HG03097 (cell line): Measurements from ENCODE around the gene SPEM3.
"Not testable (repeated sequence)": the region's sequence is repeated elsewhere in the genome, so short reads cannot be mapped to it uniquely, and the experiment has no call there.

Experiments
- ATAC-seq: cut with Tn5 transposase; IDR thresholded peaks from one replicate; pipeline ENCODE4 v1.9.1; 2021; ENCODE audit not compliant: unreplicated experiment, low FRiP score

Gene SPEM3

DNA sequence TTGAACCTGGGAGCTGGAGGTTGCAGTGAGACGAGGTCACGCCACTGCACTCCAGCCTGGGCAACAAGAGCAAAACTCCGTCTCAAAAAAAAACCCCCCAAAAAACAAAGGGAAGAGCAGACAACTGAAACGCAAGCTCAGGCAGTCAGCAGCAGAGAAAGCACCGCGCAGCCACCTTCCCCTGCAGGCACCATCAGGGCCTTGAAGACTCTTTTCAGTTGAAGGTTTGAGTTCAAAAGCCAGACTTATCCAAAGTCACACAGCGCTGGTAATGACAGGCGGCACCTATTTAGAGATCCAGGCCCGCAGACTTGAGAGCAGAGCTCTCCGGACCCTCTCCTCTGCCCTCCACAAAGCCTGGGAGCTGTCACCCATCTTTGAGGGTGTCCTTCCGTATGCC, 39.6 kb downstream of the SPEM3 start:
- ATAC-seq = no peak

DNA sequence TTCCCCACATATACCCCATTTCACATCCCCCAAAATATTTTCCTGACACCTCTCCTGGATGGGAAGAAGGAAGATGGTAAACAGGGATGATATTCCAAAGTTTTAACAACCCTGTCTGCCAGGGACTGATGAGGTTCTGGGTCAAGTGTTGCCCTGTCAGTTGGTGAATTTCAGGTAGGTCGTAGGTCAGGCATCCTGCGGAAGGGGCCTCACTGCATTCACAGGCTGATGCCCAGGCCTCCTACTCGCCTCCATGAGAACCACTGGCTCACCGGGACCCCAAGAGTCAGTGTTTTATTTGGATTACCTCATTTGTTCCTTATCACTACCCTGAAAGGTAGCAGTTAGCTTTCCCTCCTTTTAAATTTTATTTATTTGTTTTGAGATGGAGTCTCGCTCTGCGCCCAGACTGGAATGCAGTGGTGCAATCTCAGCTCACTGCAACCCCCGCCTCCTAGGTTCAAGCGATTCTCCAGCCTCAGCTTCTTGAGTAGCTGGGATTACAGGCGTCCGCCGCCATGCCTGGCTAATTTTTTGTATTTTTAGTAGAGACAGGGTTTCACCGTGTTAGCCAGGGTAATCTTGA, 40.2 kb downstream of the SPEM3 start:
- ATAC-seq = no peak

DNA sequence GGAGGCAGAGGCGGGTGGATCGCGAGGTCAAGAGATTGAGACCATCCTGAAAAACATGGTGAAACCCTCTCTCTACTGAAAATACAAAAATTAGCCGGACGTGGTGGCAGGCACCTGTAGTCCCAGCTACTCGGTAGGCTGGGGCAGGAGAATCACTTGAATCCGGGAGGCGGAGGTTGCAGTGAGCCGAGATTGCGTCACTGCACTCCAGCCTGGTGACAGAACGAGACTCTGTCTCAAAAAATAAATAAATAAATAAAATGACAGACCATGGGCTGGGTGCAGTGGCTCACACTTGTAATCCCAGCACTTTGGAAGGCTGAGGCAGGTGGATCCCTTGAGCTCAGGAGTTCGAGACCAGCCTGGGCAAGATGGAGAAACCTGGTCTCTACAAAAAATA, 41.2 kb downstream of the SPEM3 start:
- not testable (repeated sequence) for ATAC-seq

DNA sequence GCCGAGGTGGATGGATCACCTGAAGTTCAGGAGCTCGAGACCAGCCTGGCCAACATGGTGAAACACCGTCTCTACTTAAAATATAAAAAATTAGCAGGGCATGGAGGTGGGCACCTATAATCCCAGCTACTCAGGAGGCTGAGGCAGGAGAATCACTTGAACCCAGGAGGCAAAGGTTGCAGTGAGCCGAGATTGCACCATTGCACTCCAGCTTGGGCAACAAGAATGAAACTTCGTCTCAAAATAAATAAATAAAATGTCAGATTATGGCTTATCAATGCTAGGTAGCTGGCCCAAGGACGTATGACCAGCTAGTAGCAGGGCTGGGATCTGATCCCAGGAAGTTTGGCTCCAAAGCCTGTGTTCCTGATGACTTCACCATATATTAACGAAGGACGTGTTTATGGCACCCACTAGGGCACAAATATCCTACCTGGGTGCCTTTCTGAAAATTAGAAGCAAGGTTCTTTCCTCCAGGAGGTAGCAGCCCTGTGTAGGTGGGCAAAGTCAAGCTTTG, 41.9 kb downstream of the SPEM3 start:
- ATAC-seq = not testable (repeated sequence)

DNA sequence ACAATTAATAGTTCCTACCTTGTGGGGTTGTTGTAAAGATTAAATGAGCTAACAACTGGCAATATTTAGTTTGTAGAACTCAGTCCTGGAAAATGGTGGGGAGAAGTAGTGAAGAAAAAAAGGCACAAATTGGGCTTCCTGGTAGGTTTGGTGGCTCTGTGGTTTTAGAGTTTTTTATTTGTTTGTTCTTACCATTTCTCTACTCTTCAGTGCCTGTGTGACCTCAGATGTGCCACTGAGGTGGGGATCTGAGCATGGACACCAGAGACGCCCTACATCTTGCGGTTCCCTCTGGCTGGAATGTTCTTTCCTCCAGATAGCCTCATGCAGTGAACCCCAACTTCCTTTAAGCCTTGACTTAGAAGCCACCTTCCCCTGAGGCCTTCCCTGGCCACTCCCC, 43.1 kb downstream of the SPEM3 start:
- ATAC-seq = no peak

DNA sequence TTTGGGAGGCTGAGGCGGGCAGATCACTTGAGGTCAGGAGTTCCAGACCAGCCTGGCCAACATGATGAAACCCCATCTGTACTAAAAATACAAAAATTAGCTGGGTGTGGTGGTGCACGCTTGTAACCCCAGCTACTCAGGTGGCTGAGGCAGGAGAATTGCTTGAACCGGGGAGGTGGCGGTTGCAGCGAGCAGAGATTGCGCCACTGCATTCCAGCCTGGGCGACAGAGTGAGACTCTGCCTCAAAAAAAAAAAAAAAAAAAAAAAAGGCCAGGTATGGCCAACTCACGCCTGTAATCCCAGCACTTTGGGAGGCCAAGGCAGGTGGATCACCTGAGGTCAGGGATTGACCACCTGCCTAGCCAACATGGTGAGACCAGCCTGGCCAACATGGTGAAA, 46.1 kb downstream of the SPEM3 start:
- not testable (repeated sequence) for ATAC-seq

DNA sequence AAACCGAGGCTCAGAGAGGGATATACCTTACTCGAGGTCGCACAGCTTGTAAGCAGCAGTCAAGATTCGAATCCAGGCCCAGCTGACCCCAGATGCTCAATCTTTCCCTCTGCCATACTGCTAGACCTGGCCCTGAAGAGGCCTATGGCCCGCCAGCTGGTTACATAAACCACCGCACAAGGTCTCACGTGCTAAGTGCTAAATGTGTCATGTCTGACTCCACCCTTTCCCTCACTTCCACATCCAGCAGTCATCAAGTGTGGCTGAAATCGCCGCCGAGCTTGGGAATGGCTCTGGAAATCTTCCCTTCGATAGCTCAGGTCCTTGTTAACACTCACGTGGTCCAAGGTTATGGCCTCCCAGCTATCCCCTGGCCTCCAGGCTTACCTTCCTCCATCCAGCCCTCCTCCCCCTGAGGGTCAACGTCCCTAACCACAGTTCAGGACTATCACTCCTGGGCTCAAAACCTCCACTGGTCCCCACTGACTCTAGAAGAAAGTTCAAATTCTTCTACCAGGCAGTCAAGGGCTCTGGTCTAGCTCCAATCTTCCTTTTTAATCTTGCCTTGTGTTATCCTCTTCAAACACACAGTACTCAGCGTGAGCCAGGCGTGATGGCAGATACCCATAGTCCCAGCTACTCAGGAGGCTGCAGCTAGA, 47.2 kb downstream of the SPEM3 start:
- no peak for ATAC-seq

DNA sequence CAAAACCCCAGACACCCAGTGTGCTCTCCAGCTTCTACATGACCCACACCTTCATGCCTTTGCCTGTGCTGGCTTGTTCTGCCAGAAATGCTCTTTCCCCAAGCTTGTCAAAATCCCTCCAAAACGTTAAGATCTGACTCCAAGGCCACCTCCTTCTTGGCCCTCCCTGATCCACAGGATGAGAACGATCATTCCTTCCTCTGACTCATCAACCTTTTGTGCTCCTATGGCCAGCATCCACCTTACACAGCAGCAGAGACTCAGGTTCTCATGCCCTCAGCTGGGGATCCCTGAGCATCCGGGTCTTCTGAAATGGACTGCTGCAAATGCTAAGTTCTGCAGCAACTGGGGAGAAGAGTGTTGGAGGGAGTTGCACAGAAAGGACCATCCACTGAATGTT, 47.8 kb downstream of the SPEM3 start:
- no peak for ATAC-seq

DNA sequence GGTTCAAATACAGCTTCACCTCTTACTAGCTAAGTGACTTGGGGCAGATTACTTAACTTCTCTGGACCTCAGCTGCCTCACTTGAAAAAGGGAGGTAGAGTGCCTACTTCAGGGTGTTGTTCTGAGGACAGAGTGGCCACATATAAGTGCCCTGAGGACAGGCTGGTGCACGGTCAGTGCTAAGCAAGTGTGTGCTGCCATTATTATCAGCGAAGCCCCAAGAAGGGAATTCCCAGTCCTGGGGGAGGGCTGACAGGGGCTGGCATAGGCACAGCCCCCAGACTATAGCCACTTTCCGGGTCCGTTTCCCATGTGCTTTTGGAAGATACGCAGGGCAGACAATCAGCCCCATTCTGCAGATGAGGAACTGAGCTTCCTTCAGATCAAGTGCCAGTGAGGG, 48.3 kb downstream of the SPEM3 start:
- ATAC-seq = no peak

DNA sequence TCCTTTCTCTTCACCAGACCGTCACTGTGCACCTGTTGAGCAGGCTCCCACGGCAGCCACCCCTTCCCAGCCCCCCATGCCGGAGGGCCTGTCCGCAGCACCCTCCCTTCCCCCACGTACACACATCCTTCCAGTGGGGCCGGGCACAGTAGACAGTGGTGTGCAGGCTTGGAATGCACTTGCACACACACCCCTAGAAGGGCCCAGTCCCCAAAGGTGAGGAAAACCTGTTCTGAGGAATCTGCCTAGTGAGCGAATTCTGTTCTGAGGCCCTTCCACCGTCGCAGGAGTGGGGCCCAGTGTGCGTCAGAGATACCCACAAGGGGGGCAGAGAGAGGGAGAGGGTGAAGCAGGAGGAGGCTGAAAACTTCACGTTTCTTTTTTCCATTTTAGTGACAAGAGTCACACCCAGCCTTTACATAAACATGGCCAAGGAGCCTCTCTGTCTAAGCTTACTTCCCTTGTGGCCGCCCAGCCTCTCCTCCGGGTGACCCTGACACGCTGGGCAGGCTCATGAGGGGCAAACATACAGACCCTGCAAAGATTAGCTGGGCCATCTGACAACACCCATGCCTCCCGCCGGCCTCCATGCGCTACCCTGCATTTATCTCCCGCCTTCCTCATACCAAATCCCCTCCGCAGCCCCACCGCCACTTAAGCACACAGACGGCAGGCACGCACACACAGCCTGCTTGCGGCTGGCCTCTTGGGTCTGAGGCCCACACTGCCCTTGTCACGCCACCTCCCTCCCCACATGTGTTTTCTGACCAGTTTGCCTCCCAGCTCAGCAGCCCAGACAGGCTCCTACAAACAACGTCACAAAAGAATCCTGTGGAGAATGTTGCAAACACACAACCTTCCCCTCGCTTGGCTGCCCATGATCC, 49.0 kb downstream of the SPEM3 start:
- ATAC-seq = no peak

DNA sequence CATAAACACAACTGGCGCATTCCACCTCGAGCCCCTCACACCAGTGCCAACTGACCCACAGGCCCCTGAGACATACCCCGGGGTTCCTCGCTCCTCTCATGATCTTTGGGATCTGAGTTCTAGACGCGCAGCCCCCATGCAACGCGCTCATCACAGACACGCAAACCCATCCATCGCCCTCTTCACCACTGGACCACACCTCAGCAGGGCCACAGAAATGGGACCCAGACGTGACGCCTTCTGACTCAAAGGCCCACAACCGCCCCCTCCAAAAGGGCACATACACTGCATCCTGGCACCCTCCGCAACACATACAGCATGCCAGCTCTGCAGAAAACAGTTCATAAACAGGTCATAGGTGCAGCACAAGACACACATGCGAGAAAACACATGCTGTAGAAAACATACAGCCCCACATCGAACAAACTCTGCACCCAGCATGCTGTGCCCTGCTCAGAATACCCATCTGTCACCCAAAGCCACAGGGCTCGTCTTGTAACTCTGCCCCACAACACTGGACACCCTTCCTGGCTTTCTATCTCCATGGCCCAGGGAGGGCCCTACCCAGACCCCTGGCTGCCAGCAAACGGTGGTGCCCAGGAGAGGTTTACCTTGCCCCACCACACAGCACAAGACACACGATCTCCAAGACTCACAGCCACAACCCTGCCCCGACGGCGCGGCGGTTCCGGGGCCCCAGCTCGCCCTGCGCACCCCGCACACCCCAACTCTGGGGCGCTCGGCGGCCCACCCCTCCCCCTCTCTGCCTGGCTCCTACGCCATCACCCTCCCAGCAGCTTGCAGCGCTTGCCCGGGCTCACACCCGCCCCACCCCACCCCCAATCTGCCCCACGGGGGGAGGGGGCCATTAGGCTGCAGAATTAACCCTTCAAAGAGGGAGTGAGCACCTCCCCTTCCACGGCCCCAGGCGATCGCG, 49.9 kb downstream of the SPEM3 start:
- ATAC-seq = no peak

DNA sequence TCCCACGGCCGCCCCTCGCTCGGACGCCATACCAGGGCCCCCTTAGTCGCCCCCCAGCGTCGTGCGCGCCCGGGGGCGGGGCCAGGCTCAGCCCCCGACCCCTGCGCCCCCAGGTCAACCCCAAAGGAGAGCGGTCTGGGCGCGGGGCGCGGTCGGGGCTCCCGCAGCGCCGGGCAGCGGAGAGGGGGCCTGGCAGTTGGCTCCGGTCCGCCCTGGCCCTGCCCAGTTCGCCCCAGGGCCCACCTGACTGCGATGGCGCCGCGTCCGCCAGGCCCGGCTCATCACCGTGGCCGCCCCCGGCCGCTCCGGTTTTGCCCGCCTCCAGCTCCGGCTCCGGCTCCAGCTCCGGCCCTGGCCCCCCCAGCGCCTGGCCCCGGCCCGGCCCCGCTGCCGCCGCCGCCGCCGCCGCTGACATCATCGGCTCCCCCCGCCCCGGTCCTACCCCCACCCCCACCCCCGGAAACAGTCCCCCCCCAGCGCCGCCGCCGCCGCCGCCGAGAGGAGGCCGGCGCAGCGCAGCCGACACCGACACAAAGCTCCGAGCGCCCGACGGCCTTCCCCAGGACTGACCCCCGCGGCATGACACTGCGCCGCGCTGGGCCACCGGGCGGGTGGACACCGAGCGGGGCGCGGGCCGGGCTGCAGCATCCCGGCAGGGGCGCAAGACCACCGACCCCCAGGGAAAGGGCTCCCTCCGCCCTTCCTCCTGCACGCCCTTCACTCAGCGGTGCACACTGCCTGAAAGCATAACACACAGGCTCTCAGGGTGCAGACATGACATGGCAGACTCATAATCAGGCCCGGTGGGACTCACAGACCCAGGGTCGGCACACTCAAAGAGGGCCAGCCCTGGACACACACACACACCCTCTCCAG, 50.8 kb downstream of the SPEM3 start, which contains the start of gene ZBTB4:
ZBTB4 (minus strand) TSS at position 419 of the 876 bp plus-strand sequence. CDS start 12,830 bp downstream, outside the sequence.
- ATAC-seq = no peak

DNA sequence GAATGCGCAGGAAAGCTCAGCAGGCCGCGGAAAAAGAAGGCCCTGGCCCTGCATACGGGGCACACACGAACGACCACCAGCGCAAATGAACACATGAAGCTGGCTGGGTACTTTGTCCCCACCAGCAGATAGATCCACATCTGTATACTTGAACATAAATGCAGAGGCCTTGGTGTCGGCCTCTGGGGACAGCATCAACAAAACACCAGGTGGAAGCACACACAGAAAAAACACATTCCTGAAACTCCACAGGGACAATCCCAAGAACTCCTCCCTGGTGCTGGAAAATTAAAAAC, 51.4 kb downstream of the SPEM3 start:
- no peak for ATAC-seq

DNA sequence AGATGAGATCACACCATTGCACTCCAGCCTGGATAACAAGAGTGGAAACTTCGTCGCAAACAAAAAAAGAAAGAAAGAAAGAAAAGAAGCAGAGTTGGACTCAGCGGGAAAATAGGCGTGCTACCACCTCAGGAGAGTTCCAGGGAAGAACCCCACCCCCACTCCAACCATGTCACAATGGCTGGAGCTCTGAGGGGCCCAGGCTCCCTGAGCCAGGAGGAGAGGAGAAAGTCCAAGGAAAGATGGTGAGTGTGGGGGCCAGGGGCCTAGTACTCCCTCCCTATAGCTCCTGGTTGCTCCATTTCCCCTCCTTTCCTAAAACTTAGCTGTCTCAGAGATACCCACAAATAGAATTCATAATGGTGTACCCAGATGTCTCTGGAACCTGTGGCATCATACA, 52.6 kb downstream of the SPEM3 start, which contains the start of gene SLC35G6:
SLC35G6 (plus strand) TSS at position 172 of the 400 bp plus-strand sequence; CDS start at position 243, 71 bp downstream.
- ATAC-seq = not testable (repeated sequence)

DNA sequence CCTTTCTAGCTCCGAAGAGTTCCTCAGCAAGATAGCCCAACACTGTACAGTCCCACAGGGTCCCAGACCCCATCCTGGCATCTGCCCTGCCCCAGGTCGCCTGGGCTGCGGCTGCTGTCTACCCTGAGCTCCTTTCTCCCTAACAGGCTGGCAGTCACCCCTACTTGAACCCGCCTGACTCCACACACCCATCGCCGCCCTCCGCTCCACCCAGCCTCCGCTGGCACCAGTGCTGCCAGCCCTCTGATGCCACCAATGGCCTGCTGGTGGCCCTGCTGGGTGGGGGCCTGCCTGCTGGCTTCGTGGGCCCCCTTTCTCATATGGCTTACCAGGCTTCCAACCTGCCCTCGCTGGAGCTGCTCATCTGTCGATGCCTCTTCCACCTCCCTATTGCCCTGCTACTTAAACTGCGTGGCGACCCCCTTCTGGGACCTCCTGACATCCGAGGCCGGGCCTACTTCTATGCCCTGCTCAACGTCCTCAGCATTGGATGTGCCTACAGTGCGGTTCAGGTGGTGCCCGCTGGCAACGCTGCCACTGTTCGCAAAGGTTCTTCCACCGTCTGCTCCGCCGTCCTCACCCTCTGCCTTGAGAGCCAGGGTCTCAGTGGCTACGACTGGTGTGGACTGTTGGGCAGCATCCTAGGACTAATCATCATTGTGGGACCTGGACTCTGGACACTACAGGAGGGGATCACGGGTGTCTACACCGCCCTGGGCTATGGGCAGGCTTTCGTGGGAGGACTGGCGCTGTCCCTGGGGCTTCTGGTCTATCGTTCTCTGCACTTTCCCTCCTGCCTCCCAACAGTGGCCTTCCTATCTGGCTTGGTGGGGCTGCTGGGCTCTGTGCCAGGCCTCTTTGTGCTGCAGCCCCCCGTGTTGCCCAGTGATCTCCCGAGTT, 53.4 kb downstream of the SPEM3 start:
- not testable (repeated sequence) for ATAC-seq
